Liver (tissue), 9 donors: Measurements from ENCODE around the gene VPS37B. TPM values are rescaled to one million over a fixed set of nuclear protein-coding genes. Genes with fewer than 3 reads are reported as not detected.
A peak's percentile ranks its signal among the peaks of the same experiment; 100 is the strongest.

Source experiments
- DNase-seq: peaks from one replicate; pipeline ENCODE4 v3.0.0-alpha.2; 2017; ENCODE audit warnings: low spot score
- H3K27ac ChIP-seq, 2 donors: one replicate each; pipeline ENCODE4 v1.7.0; 2013; ENCODE audit warnings: inconsistent platforms in 2 of 2, low read length in 2 of 2, control low read depth in 1 of 2, low read depth in 1 of 2, mild to moderate bottlenecking in 1 of 2
- H3K27me3 ChIP-seq, 4 donors: one replicate each; pipeline versions ENCODE4 v1.6.1 to v1.7.0; 2013; ENCODE audit warnings: low read length in 3 of 4, inconsistent platforms in 1 of 4, mild to moderate bottlenecking in 1 of 4, moderate library complexity in 1 of 4; ENCODE audit not compliant: control insufficient read depth in 4 of 4, insufficient read depth in 4 of 4
- H3K36me3 ChIP-seq, 4 donors: one replicate each; pipeline versions ENCODE4 v1.6.1 to v1.7.0; 2013; ENCODE audit warnings: low read length in 3 of 4, mild to moderate bottlenecking in 3 of 4, low read depth in 1 of 4, moderate library complexity in 1 of 4; ENCODE audit not compliant: control insufficient read depth in 4 of 4, insufficient read depth in 3 of 4
- H3K4me1 ChIP-seq, 4 donors: one replicate each; pipeline versions ENCODE4 v1.6.1 to v1.7.0; 2013; ENCODE audit warnings: low read length in 3 of 4, mild to moderate bottlenecking in 3 of 4, moderate library complexity in 1 of 4; ENCODE audit not compliant: control insufficient read depth in 4 of 4, insufficient read depth in 4 of 4
- H3K4me3 ChIP-seq, 3 donors: one replicate each; pipeline versions ENCODE4 v1.6.1 to v1.7.0; 2013; ENCODE audit warnings: low read length in 3 of 3, control low read depth in 1 of 3, low read depth in 1 of 3, mild to moderate bottlenecking in 1 of 3
- H3K9ac ChIP-seq, 2 donors: one replicate each; pipeline ENCODE4 v1.7.0; 2013; ENCODE audit warnings: low read length in 2 of 2, mild to moderate bottlenecking in 2 of 2, moderate library complexity in 2 of 2, control low read depth in 1 of 2, low read depth in 1 of 2
- H3K9me3 ChIP-seq, 4 donors: one replicate each; pipeline versions ENCODE4 v1.6.1 to v1.7.0; 2013; ENCODE audit warnings: low read length in 3 of 4; ENCODE audit not compliant: control insufficient read depth in 4 of 4
- EGR1 ChIP-seq, 2 donors: IDR thresholded peaks; 2 replicates each; pipeline ENCODE4 v1.6.1; 2016 to 2018; ENCODE audit warnings: antibody characterized with exemption in 2 of 2, low read depth in 2 of 2
- FOXA1 ChIP-seq: IDR thresholded peaks from 2 replicates; pipeline ENCODE4 v1.6.1; 2016; ENCODE audit warnings: antibody characterized with exemption
- FOXA2 ChIP-seq: IDR thresholded peaks from 2 replicates; pipeline ENCODE4 v1.6.1; 2016; ENCODE audit warnings: antibody characterized with exemption
- HNF4A ChIP-seq, 2 donors: conservative IDR thresholded peaks; 2 replicates each; pipeline ENCODE4 v1.6.1; 2016; ENCODE audit warnings: antibody characterized with exemption in 2 of 2, mild to moderate bottlenecking in 2 of 2
- HNF4G ChIP-seq: IDR thresholded peaks from 2 replicates; pipeline ENCODE4 v1.6.1; 2016; ENCODE audit warnings: antibody characterized with exemption
- NR2F2 ChIP-seq: IDR thresholded peaks from 2 replicates; pipeline ENCODE4 v1.6.1; 2016; ENCODE audit warnings: antibody characterized with exemption
- RAD21 ChIP-seq, 2 donors: IDR thresholded peaks; 2 replicates each; pipeline ENCODE4 v1.6.1; 2016; ENCODE audit warnings: antibody characterized with exemption in 2 of 2, mild to moderate bottlenecking in 2 of 2
- SP1 ChIP-seq: IDR thresholded peaks from 2 replicates; pipeline ENCODE4 v1.6.1; 2018; ENCODE audit warnings: antibody characterized with exemption, mild to moderate bottlenecking
- YY1 ChIP-seq: IDR thresholded peaks from 2 replicates; pipeline ENCODE4 v1.6.1; 2016; ENCODE audit warnings: antibody characterized with exemption, mild to moderate bottlenecking
- WGBS: extraction: QIAGEN DNeasy Blood & Tissue Kit; methylation state at CpG from one replicate; pipeline ENCODE4 v1.1.7; 2013; 5-methylcytosine and 5-hydroxymethylcytosine counted together
- polyA plus RNA-seq, 2 donors: library from polyadenylated mRNA; stranded (reverse) in 1 of 2; unstranded in 1 of 2; fragments of 200-250 nt in 1 of 2; fragments of >200 nt in 1 of 2; fragmentation: Nextera tagmentation in 1 of 2; extraction: Ambion mirVana in 1 of 2; gene quantifications; one replicate each; pipeline versions ENCODE4 v1.2.1 to v1.2.3, GENCODE V29; 2013 to 2015
- total RNA-seq, 2 donors: library from RNA; depleted of rRNA; stranded (reverse); fragments of >200 nt; gene quantifications; one replicate each; pipeline ENCODE4 v1.2.3, GENCODE V29; 2014
- TF ChIP-seq, protein P1 (sequence below): fragments of 150-350 bp; IDR thresholded peaks from 2 replicates; pipeline ENCODE4 v1.5.1; 2017; ENCODE audit warnings: improper control_type of control experiment, low read depth, low read length; ENCODE audit not compliant: missing input control
- donor health status: healthy.
- donor health status: healthy.
- donor health status: healthy.
- donor health status: healthy.
- donor health status: healthy.

The VPS37B gene
- total and polyA plus RNA-seq, 4 donors: 2.3 to 6.8 (median 3.8) TPM

DNA sequence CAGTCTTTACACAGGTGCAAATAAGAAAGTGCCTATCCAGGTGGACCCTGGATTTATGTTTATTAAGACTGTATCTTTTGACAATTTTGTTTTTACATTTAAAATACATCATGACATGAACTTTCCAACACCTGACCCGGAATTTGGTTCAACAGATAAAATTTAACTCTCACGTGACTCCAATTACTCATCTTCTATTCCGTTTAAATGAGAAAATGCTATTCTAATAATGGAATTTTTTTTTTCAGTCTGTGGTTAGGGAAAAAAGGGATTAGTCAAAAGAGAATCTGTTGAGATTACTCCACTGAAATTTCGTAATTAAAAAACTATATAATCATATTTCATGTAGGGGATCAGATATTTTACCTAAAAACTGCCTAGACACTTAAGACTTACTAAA lies 11.1 kb downstream of the VPS37B start (continued):
- TF ChIP-seq, protein P1, sequence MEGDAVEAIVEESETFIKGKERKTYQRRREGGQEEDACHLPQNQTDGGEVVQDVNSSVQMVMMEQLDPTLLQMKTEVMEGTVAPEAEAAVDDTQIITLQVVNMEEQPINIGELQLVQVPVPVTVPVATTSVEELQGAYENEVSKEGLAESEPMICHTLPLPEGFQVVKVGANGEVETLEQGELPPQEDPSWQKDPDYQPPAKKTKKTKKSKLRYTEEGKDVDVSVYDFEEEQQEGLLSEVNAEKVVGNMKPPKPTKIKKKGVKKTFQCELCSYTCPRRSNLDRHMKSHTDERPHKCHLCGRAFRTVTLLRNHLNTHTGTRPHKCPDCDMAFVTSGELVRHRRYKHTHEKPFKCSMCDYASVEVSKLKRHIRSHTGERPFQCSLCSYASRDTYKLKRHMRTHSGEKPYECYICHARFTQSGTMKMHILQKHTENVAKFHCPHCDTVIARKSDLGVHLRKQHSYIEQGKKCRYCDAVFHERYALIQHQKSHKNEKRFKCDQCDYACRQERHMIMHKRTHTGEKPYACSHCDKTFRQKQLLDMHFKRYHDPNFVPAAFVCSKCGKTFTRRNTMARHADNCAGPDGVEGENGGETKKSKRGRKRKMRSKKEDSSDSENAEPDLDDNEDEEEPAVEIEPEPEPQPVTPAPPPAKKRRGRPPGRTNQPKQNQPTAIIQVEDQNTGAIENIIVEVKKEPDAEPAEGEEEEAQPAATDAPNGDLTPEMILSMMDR: no peak
- TF ChIP-seq FOXA2 (no peak), EGR1 (IDR thresholded peaks at IDR 0.05; ENCODE audit: low read depth in 2 of 2) (no peak), NR2F2 (no peak), RAD21 (IDR thresholded peaks at IDR 0.05) (no peak), SP1 (no peak)

DNA sequence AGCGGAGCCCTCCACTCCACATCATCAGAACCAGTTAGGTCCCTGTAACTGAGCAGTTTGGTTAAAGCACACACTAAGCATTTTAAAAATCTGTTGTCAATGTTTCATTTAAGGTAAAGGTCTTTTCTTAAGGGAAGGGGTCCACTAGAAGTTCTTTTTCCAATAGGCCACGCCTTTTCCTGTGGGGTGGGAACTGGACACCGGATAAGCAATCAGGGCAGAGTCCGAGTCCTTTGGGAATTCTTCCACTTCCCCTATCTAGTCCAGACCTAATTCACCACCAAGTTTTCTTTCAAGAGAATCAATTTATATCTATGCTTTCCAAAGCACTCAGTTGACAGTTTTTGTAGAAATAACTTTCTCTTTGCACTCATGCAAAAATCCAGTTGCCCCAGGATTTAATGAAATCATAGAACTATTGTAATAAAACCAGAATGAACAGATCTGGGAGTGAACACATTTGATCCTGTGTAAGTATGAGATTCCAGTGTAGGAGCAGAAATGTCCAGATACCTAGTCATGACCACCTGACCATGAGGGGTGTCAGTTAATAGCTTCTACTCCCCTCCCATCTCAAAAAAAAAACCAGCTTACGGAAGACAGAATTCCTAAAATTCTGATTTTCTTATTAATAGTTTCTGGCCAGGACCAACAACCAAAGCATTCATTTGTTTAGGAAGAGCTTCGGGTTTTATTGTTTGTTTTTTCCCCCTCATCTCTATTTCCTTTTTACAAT lies 11.7 kb downstream of the VPS37B start:
- peaks cover 0 to 29% (median 11%) of the 10 kb centered on the region in 4 donors for H3K4me1 ChIP-seq
- TF ChIP-seq FOXA1 (no peak), HNF4A (conservative IDR thresholded peaks at IDR 0.05) (peak; percentile 31 to 66), HNF4G (no peak), SP1 (peak; percentile 29)

DNA sequence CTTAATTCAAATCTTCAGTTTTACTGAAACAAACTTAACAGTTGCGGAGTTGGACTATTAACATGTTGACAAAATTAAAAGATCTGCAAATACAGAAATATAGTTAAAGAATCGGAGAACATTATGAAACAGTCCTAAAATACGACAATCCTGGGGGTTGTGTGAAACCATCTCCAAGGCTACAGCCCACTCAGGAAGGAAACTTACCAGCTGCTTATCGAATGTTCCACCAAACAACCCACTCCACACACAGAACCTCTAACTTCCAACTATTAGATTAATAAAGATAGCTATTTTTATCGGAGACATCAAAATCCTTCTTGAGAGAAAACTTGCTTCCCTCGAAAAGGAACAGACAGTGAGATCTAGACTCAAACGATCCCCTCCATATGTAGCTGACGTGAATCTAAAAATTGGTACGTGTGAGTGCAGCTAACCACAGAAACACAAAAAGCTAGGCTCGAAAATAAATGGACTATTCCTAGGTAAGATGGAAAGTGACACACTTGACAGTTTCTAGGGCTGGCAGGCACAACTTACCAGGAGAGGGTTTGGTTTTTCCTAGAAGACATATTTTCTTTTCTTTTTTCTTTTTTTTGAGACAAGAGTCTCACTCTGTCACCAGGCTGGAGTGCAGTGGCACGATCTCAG lies 12.9 kb downstream of the VPS37B start:
- H3K4me3 ChIP-seq: no peak overlapping the region
- H3K4me1 ChIP-seq: peaks cover 0 to 17% (median 9%) of the 10 kb centered on the region in 4 donors
- TF ChIP-seq EGR1 (IDR thresholded peaks at IDR 0.05; ENCODE audit: low read depth in 2 of 2) (no peak), HNF4A (conservative IDR thresholded peaks at IDR 0.05) (no peak)
- TF ChIP-seq, protein P1: no peak
- H3K9me3 ChIP-seq: no peaks in the 10 kb centered on the region
- no peaks in the 10 kb centered on the region for H3K27me3 ChIP-seq
- no peak for DNase-seq
- H3K9ac ChIP-seq: no peak overlapping the region
- WGBS: 82% methylated on average over 11 of the region's 11 CpGs
- H3K27ac ChIP-seq: no peak overlapping the region
- no peaks in the 10 kb centered on the region for H3K36me3 ChIP-seq

More for the DNA sequence above, 11.7 kb downstream of the VPS37B start:
- 55% methylated on average over 6 of the region's 6 CpGs for WGBS
- no peak overlapping the region for H3K9ac ChIP-seq
- H3K4me3 ChIP-seq: no peak overlapping the region
- peak overlapping the region in 1 of 2 donors; percentile 40 for H3K27ac ChIP-seq
- no peak for DNase-seq
- H3K36me3 ChIP-seq: no peaks in the 10 kb centered on the region
- no peaks in the 10 kb centered on the region for H3K27me3 ChIP-seq
- H3K9me3 ChIP-seq: no peaks in the 10 kb centered on the region

DNA sequence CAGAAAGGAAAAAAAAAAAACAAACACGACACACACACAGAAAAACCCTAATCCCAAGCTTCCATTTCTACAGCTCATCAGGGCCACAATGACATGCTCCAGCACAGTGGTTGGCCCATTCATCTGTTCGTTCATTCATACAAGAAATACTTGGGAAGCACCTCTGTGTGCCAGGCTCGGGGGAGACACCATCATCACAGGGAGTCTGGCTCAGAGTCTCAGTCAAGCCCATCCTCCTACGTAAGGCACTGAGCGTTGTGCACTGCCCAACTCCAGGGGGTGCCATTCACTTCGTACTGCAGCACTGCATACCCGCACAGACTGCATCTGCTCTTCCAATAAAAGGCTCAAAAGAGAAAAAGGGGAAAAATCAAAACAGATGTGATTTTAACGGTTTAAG lies 15.3 kb downstream of the VPS37B start:
- H3K27me3 ChIP-seq: no peaks in the 10 kb centered on the region
- H3K36me3 ChIP-seq: no peaks in the 10 kb centered on the region
- H3K4me1 ChIP-seq: peaks cover 3 to 15% (median 6%) of the 10 kb centered on the region in 4 donors
- no peak for TF ChIP-seq YY1
- peak; percentile 29 to 43 for TF ChIP-seq RAD21 (IDR thresholded peaks at IDR 0.05)
- no peak overlapping the region for H3K4me3 ChIP-seq
- no peaks in the 10 kb centered on the region for H3K9me3 ChIP-seq
- 71% methylated on average over 8 of the region's 8 CpGs for WGBS
- H3K27ac ChIP-seq: peak overlapping the region in 1 of 2 donors; percentile 14
- DNase-seq: no peak
- H3K9ac ChIP-seq: no peak overlapping the region
